Measurements from ENCODE around the gene RPLP1.

RPLP1 gene

DNA sequence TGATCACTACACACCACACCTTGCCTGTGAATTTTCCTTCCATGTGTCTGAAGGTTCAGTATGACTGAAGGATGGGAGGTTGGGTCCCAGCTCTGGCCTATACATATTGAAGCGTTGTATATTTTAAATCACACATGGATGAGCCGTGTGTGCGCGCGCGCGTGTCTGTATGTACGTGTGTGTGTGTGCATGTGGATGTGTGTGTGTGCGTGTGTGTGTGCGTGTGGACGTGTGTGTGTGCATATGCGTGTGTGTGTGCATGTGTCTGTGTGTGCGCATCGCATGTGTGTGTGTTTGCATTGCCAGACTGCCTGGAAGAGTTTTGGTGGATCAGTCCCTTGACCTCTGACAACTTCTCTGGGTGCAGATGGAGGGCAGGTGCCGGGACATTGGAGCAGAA is 45.7 kb downstream of the RPLP1 start:
- no peak for DNase-seq
- Histone ChIP-seq H3K9ac (ENCODE audit: low read depth, low read length) (no peak overlapping the region), H3K79me2 (ENCODE audit: insufficient read depth, low read length) (no peaks in the 10 kb centered on the region), H3K27ac (ENCODE audit: low read length) (no peak overlapping the region), H2AFZ (ENCODE audit: low read depth, low read length) (no peak overlapping the region), H3K4me1 (ENCODE audit: insufficient read depth, low read length) (no peaks in the 10 kb centered on the region), H3K4me2 (ENCODE audit: insufficient read depth, low read length) (no peak overlapping the region), H3K36me3 (ENCODE audit: insufficient read depth, low read length) (no peaks in the 10 kb centered on the region), H3K27me3 (ENCODE audit: insufficient read depth, low read length, poor library complexity) (peaks cover 3% of the 10 kb centered on the region), H3K4me3 (ENCODE audit: low read depth in 1 of 2, low read length in 2 of 2) (no peak overlapping the region), H4K20me1 (ENCODE audit: insufficient read depth, low read length) (no peaks in the 10 kb centered on the region), H3K9me3 (ENCODE audit: insufficient read depth, low read length, severe bottlenecking) (no peaks in the 10 kb centered on the region)
- no peak for ATAC-seq (ENCODE audit: insufficient read depth, low read depth)
- no peak for TF ChIP-seq EZH2 (IDR thresholded peaks at IDR 0.05; ENCODE audit: borderline replicate concordance, low read depth, low read length, severe bottlenecking)
- TF ChIP-seq, protein P1, sequence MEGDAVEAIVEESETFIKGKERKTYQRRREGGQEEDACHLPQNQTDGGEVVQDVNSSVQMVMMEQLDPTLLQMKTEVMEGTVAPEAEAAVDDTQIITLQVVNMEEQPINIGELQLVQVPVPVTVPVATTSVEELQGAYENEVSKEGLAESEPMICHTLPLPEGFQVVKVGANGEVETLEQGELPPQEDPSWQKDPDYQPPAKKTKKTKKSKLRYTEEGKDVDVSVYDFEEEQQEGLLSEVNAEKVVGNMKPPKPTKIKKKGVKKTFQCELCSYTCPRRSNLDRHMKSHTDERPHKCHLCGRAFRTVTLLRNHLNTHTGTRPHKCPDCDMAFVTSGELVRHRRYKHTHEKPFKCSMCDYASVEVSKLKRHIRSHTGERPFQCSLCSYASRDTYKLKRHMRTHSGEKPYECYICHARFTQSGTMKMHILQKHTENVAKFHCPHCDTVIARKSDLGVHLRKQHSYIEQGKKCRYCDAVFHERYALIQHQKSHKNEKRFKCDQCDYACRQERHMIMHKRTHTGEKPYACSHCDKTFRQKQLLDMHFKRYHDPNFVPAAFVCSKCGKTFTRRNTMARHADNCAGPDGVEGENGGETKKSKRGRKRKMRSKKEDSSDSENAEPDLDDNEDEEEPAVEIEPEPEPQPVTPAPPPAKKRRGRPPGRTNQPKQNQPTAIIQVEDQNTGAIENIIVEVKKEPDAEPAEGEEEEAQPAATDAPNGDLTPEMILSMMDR (IDR thresholded peaks at IDR 0.05; ENCODE audit: borderline replicate concordance, extremely low read depth, low read length, poor library complexity, severe bottlenecking) = no peak

DNA sequence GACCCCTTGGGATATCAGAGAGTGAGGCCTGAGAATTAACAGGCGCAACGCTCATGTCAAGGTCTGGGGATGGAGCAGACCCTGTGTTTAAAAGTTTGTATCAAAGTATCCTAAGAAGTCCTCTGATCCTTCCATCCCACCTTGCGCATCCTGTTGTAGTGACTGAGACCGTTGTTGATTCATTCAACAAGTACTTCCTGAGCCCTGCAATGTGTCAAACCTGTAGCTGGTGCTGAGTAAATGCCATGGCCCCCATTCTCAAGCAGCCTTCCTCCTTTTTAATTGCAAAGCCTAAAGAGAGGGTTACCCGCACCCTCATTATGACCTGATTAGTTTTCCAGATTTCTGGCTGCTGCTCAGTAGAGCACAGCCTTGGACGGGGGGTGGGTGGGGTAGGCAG is 46.4 kb downstream of the RPLP1 start:
- H3K4me3 ChIP-seq (ENCODE audit: low read depth in 1 of 2, low read length in 2 of 2) = no peak overlapping the region
- peaks cover 6% of the 10 kb centered on the region for H3K27me3 ChIP-seq (ENCODE audit: insufficient read depth, low read length, poor library complexity)
- no peak overlapping the region for H3K27ac ChIP-seq (ENCODE audit: low read length)
- TF ChIP-seq, protein P1 (IDR thresholded peaks at IDR 0.05; ENCODE audit: borderline replicate concordance, extremely low read depth, low read length, poor library complexity, severe bottlenecking) = no peak
- no peak for TF ChIP-seq EZH2 (IDR thresholded peaks at IDR 0.05; ENCODE audit: borderline replicate concordance, low read depth, low read length, severe bottlenecking)
- ATAC-seq (ENCODE audit: insufficient read depth, low read depth) (no peak), DNase-seq (no peak)
- no peaks in the 10 kb centered on the region for H4K20me1 ChIP-seq (ENCODE audit: insufficient read depth, low read length)
- H3K4me1 ChIP-seq (ENCODE audit: insufficient read depth, low read length) = no peaks in the 10 kb centered on the region
- H3K79me2 ChIP-seq (ENCODE audit: insufficient read depth, low read length) = no peaks in the 10 kb centered on the region
- no peak overlapping the region for H3K4me2 ChIP-seq (ENCODE audit: insufficient read depth, low read length)
- no peaks in the 10 kb centered on the region for H3K36me3 ChIP-seq (ENCODE audit: insufficient read depth, low read length)
- H3K9ac ChIP-seq (ENCODE audit: low read depth, low read length) = no peak overlapping the region
- H2AFZ ChIP-seq (ENCODE audit: low read depth, low read length) = no peak overlapping the region
- no peaks in the 10 kb centered on the region for H3K9me3 ChIP-seq (ENCODE audit: insufficient read depth, low read length, severe bottlenecking)

DNA sequence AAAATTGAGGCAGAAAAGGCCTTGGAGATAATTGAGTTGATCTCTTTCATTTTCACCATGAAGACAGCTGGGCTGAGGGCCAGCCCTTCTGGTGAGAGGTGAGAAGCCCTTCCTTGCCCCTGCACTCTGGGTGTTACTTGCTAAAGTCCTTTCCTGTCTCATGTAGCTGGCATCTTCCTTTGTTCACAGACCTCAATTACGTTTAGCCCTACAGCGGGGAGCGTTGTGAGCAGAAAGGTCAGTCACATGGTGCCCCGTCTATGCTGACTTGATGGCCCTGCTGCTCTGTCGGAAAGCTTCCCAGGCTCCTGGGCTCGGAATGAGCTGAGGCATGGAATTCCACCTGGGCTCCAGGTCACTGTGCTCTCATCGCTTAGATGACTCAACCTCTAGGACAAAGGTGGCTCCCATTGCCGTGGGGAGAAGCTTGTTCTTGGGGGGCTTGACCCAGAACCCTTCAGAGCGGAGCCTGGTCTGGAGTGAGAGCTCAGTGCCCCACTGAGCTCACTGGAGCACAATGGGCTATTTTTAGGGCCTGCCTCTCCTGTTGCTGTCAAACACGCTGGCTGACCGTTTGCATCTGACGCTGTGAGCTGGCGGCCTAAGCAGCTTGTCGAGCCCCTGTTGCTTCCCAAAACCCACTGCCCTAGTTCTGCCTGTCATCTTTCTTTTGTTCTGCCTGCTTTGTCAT is 47.0 kb downstream of the RPLP1 start:
- Histone ChIP-seq H2AFZ (ENCODE audit: low read depth, low read length) (no peak overlapping the region), H3K4me3 (ENCODE audit: low read depth in 1 of 2, low read length in 2 of 2) (no peak overlapping the region)

More for the DNA sequence above, 47.0 kb downstream of the RPLP1 start:
- H3K27me3 ChIP-seq (ENCODE audit: insufficient read depth, low read length, poor library complexity) = peaks cover 10% of the 10 kb centered on the region
- no peak for DNase-seq
- no peaks in the 10 kb centered on the region for H4K20me1 ChIP-seq (ENCODE audit: insufficient read depth, low read length)
- no peaks in the 10 kb centered on the region for H3K4me1 ChIP-seq (ENCODE audit: insufficient read depth, low read length)
- no peaks in the 10 kb centered on the region for H3K9me3 ChIP-seq (ENCODE audit: insufficient read depth, low read length, severe bottlenecking)
- no peak for ATAC-seq (ENCODE audit: insufficient read depth, low read depth)
- H3K79me2 ChIP-seq (ENCODE audit: insufficient read depth, low read length) = no peaks in the 10 kb centered on the region
- H3K27ac ChIP-seq (ENCODE audit: low read length) = no peak overlapping the region
- H3K9ac ChIP-seq (ENCODE audit: low read depth, low read length) = no peak overlapping the region
- H3K36me3 ChIP-seq (ENCODE audit: insufficient read depth, low read length) = no peaks in the 10 kb centered on the region
- H3K4me2 ChIP-seq (ENCODE audit: insufficient read depth, low read length) = no peak overlapping the region
- TF ChIP-seq, protein P1 (IDR thresholded peaks at IDR 0.05; ENCODE audit: borderline replicate concordance, extremely low read depth, low read length, poor library complexity, severe bottlenecking) = no peak
- no peak for TF ChIP-seq EZH2 (IDR thresholded peaks at IDR 0.05; ENCODE audit: borderline replicate concordance, low read depth, low read length, severe bottlenecking)
